Neural progenitor cell (in vitro differentiated cells): ENCODE results near the gene CAV3. TPM values are rescaled to one million over a fixed set of nuclear protein-coding genes. Genes with fewer than 3 reads are reported as not detected.
A peak's percentile ranks its signal among the peaks of the same experiment; 100 is the strongest.
"Not testable (repeated sequence)": the region's sequence is repeated elsewhere in the genome, so short reads cannot be mapped to it uniquely, and the experiment has no call there.

Source experiments
- DNase-seq: peaks from one replicate; pipeline ENCODE4 v3.0.0-alpha.2; 2016; ENCODE audit warnings: low spot score
- H2AFZ ChIP-seq: fragments of 200-600 bp; sonication (generic); replicated peaks from 2 replicates; pipeline ENCODE4 v1.6.1; 2016; ENCODE audit warnings: antibody characterized with exemption
- H3F3A ChIP-seq: fragments of 200-600 bp; sonication (generic); 2 replicates; pipeline ENCODE4 v1.6.1; 2016; ENCODE audit warnings: antibody characterized with exemption, low read depth
- H3K27ac ChIP-seq: fragments of 200-600 bp; sonication (generic); 2 replicates; pipeline ENCODE4 v1.5.1; 2016; ENCODE audit warnings: mild to moderate bottlenecking
- H3K27me3 ChIP-seq: fragments of 200-600 bp; sonication (generic); 2 replicates; pipeline ENCODE4 v1.6.1; 2016; ENCODE audit warnings: mild to moderate bottlenecking, moderate library complexity
- H3K36me3 ChIP-seq: fragments of 200-600 bp; sonication (generic); 2 replicates; pipeline ENCODE4 v1.5.1; 2016
- H3K4me1 ChIP-seq: fragments of 200-600 bp; sonication (generic); 2 replicates; pipeline ENCODE4 v1.6.1; 2016; ENCODE audit warnings: mixed run types
- H3K4me2 ChIP-seq: fragments of 200-600 bp; sonication (generic); 2 replicates; pipeline ENCODE4 v1.6.1; 2016
- H3K4me3 ChIP-seq: fragments of 200-600 bp; sonication (generic); 2 replicates; pipeline ENCODE4 v1.5.1; 2016
- H3K79me2 ChIP-seq: fragments of 200-600 bp; sonication (generic); 2 replicates; pipeline ENCODE4 v1.6.1; 2016; ENCODE audit warnings: low read depth
- H3K9ac ChIP-seq: fragments of 200-600 bp; sonication (generic); 2 replicates; pipeline ENCODE4 v1.6.1; 2016
- H3K9me3 ChIP-seq: fragments of 200-600 bp; sonication (generic); 2 replicates; pipeline ENCODE4 v1.5.1; 2016; ENCODE audit warnings: low read depth
- H4K20me1 ChIP-seq: fragments of 200-600 bp; sonication (generic); 2 replicates; pipeline ENCODE4 v1.6.1; 2016; ENCODE audit warnings: low read depth
- H3K27ac Mint-ChIP-seq: 3 replicates; pipeline ENCODE4 v1.8.0; 2021; ENCODE audit warnings: mixed read lengths
- H3K27me3 Mint-ChIP-seq: 2 replicates; pipeline ENCODE4 v1.8.0; 2022; ENCODE audit warnings: low read depth, mild to moderate bottlenecking, inconsistent platforms, moderate library complexity, mixed read lengths; ENCODE audit not compliant: insufficient read depth
- H3K36me3 Mint-ChIP-seq: 3 replicates; pipeline ENCODE4 v1.8.0; 2021; ENCODE audit warnings: mixed read lengths
- H3K4me1 Mint-ChIP-seq: 3 replicates; pipeline ENCODE4 v1.8.0; 2021; ENCODE audit warnings: mixed read lengths
- H3K4me3 Mint-ChIP-seq: 3 replicates; pipeline ENCODE4 v1.8.0; 2021; ENCODE audit warnings: mild to moderate bottlenecking, moderate library complexity, mixed read lengths
- H3K9me3 Mint-ChIP-seq: 3 replicates; pipeline ENCODE4 v1.8.0; 2020; ENCODE audit warnings: mixed read lengths
- CTCF ChIP-seq: fragments of 200-600 bp; sonication (generic); IDR thresholded peaks from 2 replicates; pipeline ENCODE4 v1.5.1; 2017; ENCODE audit warnings: antibody characterized with exemption, mild to moderate bottlenecking
- EZH2 ChIP-seq: fragments of 200-600 bp; sonication (generic); IDR thresholded peaks from 2 replicates; pipeline ENCODE4 v1.6.1; 2017; ENCODE audit warnings: antibody characterized with exemption, mild to moderate bottlenecking, moderate library complexity
- EZH2phosphoT487 ChIP-seq: fragments of 200-600 bp; sonication (generic); IDR thresholded peaks from 2 replicates; pipeline ENCODE4 v1.6.1; 2017; ENCODE audit warnings: antibody characterized with exemption
- total RNA-seq: library from RNA; depleted of rRNA; stranded (reverse); fragments of >200 nt; gene quantifications from 2 replicates; pipeline ENCODE4 v1.2.3, GENCODE V29; 2015; ENCODE audit warnings: low replicate concordance

Gene CAV3
- total RNA-seq, 1 donor from 2014 or later = not detected

DNA sequence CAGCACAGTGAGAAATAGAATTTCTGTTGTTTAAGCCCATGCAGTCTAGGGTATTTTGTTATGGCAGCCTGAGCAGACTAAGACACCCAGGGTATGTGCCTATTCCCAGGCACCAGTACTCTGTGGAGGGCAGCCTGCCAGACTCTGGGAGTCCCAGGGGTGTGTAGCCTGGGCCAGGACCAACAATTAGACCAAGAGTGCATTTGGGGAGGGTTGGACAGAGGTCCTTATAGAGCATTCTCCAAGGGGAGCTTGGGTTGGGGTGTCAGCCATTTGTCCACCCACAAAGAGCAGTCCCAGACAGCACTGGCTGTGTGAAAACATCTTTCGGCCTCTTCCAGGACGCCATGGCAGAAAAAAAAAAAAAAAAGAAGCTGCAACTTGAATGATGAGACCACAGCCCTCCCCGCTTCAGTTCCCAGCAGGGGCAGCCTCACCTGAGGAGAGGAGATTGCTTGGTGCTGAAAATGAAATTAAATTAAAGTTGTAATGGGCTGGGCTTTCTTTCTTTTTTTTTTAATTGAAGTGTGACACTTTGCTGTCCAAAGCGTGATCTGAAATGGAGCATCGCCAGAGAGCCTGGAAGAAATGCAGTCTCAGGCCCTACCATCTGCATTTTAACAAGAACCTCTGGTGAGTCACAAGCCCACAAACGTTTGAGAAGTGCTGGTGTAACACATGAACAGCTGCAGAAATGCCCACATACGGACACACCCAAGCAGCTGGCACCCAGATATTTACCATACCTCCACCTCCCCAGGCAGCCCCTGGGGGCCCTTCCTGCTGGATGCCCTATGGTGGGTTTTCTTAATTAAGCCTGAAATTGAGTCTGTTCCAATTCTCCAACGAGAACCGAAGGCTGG lies 21.3 kb upstream of the CAV3 start:
- Histone ChIP-seq H3K9ac (no peak overlapping the region), H3K79me2 (no peaks in the 10 kb centered on the region), H3K27me3 (peaks cover 54% of the 10 kb centered on the region), H3K4me2 (no peak overlapping the region), H3K27ac (no peak overlapping the region), H3K4me3 (no peak overlapping the region), H2AFZ (no peak overlapping the region), H4K20me1 (no peaks in the 10 kb centered on the region), H3K4me1 (no peaks in the 10 kb centered on the region), H3F3A (peaks cover 4% of the 10 kb centered on the region), H3K9me3 (no peaks in the 10 kb centered on the region), H3K36me3 (no peaks in the 10 kb centered on the region)
- Mint-ChIP-seq H3K9me3 (peaks cover 4% of the 10 kb centered on the region), H3K27me3 (no peaks in the 10 kb centered on the region), H3K4me3 (no peak overlapping the region), H3K36me3 (no peaks in the 10 kb centered on the region), H3K27ac (no peak overlapping the region), H3K4me1 (peaks cover 20% of the 10 kb centered on the region)
- no peak for DNase-seq
- TF ChIP-seq EZH2 (no peak), CTCF (no peak), EZH2phosphoT487 (no peak)

DNA sequence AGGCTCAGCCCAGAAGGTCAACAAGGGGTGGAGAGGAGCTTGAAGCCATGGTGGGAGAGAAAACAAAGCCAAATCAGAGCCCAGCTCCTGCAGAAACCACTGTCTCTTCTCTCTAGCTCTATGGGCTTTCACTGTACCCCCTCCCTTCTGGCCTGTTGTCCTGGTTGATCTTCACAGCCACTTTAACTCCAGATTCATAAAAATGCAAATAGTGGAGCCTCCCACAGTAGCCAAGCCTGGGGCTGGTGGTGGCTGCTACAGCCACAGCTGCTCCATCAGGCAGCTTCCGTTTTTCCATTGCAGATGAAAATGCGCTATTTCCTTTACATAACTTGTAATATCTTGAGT lies 20.7 kb upstream of the CAV3 start:
- H3K4me2 ChIP-seq = no peak overlapping the region
- H2AFZ ChIP-seq = no peak overlapping the region
- H3K9ac ChIP-seq = no peak overlapping the region
- no peak overlapping the region for H3K4me3 ChIP-seq
- H3F3A ChIP-seq = peaks cover 4% of the 10 kb centered on the region
- H3K27me3 Mint-ChIP-seq = no peaks in the 10 kb centered on the region
- H3K4me3 Mint-ChIP-seq = no peak overlapping the region
- H4K20me1 ChIP-seq = no peaks in the 10 kb centered on the region
- peaks cover 4% of the 10 kb centered on the region for H3K9me3 Mint-ChIP-seq
- H3K4me1 Mint-ChIP-seq = peaks cover 20% of the 10 kb centered on the region
- no peaks in the 10 kb centered on the region for H3K36me3 Mint-ChIP-seq
- no peak overlapping the region for H3K27ac ChIP-seq
- H3K27ac Mint-ChIP-seq = no peak overlapping the region
- H3K4me1 ChIP-seq = no peaks in the 10 kb centered on the region
- H3K36me3 ChIP-seq = no peaks in the 10 kb centered on the region
- H3K27me3 ChIP-seq = peaks cover 51% of the 10 kb centered on the region
- TF ChIP-seq CTCF (no peak), EZH2 (no peak), EZH2phosphoT487 (no peak)
- H3K9me3 ChIP-seq = no peaks in the 10 kb centered on the region
- no peaks in the 10 kb centered on the region for H3K79me2 ChIP-seq
- DNase-seq = no peak

DNA sequence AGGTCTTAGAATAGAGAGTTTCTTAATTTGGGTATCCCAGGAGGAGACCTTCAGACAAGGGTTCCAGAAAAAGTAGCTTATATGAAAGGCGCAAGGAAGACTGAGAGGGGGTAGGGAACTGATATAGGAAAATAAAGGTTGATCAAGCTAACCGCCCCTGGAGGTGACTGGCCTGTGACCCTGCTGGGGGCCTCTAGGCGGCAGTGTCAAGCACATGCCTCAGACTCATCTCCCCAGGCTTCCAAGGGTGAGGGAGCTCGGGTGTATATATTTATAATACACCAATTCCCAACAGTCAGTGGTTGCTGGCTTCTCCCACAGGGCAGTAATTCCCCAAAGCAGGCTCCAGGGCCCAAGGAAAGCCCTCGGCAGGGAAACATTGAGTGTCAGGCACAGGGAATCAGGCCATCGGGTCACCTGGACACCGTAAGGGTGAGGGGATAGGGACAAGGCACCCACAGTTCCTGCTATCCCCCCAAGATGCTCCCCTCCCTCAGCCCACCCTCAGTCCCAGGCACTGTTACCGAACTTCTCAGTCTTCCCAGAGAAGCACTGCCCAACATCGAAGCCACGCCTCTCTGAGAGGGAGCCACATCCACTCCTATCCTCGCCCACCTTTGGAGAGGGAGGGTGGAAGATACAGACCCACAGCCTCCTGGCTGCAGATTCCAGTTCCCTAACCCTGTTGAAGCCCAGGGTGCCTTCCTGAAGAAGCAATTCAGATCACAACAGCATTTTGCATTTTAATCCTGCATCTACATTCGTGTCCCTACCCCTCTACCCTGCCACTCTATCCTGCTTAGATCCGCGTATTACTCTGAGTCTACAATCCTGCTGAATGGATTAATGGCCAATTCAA lies 19.5 kb upstream of the CAV3 start:
- H3K27me3 ChIP-seq = peaks cover 44% of the 10 kb centered on the region
- H3K4me2 ChIP-seq = no peak overlapping the region
- H3K27ac Mint-ChIP-seq = no peak overlapping the region
- H3K9me3 ChIP-seq = no peaks in the 10 kb centered on the region
- H3K9ac ChIP-seq = no peak overlapping the region
- peaks cover 4% of the 10 kb centered on the region for H3K9me3 Mint-ChIP-seq
- no peaks in the 10 kb centered on the region for H3K27me3 Mint-ChIP-seq
- no peaks in the 10 kb centered on the region for H3K4me1 ChIP-seq
- H3K4me3 Mint-ChIP-seq = no peak overlapping the region
- H3F3A ChIP-seq = peaks cover 4% of the 10 kb centered on the region
- H3K79me2 ChIP-seq = no peaks in the 10 kb centered on the region
- no peak overlapping the region for H2AFZ ChIP-seq
- TF ChIP-seq EZH2phosphoT487 (no peak), CTCF (peak; percentile 59)
- H3K36me3 Mint-ChIP-seq = no peaks in the 10 kb centered on the region
- no peaks in the 10 kb centered on the region for H4K20me1 ChIP-seq
- peaks cover 20% of the 10 kb centered on the region for H3K4me1 Mint-ChIP-seq
- H3K27ac ChIP-seq = no peak overlapping the region
- DNase-seq = peak; percentile 22
- H3K4me3 ChIP-seq = no peak overlapping the region
- H3K36me3 ChIP-seq = no peaks in the 10 kb centered on the region

GRCh38 chr3:8715757-8716156 lies 17.8 kb upstream of the CAV3 start:
- not testable (repeated sequence) for H3K27me3 Mint-ChIP-seq, H3K4me3 Mint-ChIP-seq
- peaks cover 20% of the 10 kb centered on the region for H3K4me1 Mint-ChIP-seq

More at GRCh38 chr3:8715757-8716156, 17.8 kb upstream of the CAV3 start:
- not testable (repeated sequence) for H3K36me3 ChIP-seq, H2AFZ ChIP-seq, H4K20me1 ChIP-seq, H3K9me3 ChIP-seq, H3K79me2 ChIP-seq, H3K27ac ChIP-seq, H3K9me3 Mint-ChIP-seq, H3K27ac Mint-ChIP-seq, H3K36me3 Mint-ChIP-seq, H3K9ac ChIP-seq, H3K4me1 ChIP-seq, H3K4me2 ChIP-seq, H3F3A ChIP-seq, H3K4me3 ChIP-seq, DNase-seq
- H3K27me3 ChIP-seq = peaks cover 31% of the 10 kb centered on the region
